ENCODE data around the gene CFAP57.

CFAP57 gene

DNA sequence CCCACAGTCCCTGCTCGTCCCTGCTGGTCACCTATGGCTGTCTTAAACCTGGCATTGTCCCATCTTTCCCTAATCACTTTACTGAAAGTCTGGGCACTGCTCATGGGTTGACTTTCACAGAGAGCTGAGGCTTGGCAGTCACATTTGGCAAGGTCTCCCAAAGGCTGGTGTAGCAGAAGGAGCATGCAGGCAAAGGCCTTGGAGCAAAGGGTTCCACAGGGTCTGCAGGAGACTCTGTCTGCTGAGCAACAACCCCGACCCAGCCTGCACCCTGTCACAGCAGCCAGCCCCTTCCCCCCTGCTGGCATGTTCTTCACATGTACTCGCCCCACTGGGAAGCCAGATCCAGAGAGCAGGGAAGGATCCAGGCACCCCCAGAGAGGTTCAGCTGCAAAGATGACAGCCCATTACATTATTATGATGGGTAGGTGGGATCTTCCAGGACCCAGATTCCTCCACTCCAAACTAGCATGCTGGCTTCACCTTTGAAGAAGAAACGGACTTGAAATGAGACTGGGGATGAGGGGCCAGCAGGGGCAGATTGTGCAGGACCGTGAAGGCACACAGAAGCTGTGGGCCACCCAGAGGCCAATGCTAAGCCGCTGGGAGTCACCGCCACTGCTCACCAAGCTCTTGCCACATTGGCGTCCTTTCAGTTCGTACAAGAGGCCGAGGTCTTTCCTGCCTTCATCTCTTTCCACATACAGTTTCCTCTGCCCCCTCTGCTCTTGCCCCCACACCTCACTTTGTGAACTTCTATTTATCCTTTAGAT lies 83.5 kb downstream of the CFAP57 start:
- no peak for DNase-seq (ENCODE audit: low read depth)

GRCh38 chr1:43256675-43257570 lies 84.8 kb downstream of the CFAP57 start:
- DNase-seq (ENCODE audit: low read depth): no peak

GRCh38 chr1:43258370-43258769 lies 86.2 kb downstream of the CFAP57 start:
- DNase-seq (ENCODE audit: low read depth): no peak

- DNase-seq (ENCODE audit: low read depth): no peak
These were observed 93.3 kb downstream of the CFAP57 start for GRCh38 chr1:43265431-43265830.

DNA sequence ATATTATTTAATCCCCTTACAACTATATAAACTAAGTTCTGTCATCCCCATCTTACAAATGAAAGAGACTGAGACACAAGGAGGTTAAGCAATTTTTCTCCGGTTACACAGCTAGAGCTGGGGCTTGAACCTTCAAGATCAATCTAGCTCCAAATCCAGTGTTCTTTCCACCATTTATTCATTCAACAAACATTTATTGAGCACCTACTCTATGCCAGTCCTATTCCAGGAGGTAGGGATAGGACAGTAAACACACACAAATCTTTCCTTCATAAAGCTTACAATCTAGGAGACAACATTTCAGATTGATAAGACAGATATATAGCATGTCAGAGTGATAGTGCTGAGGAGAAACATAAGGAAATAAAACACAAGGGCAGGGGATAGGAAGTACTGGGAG lies 94.8 kb downstream of the CFAP57 start:
- no peak for DNase-seq (ENCODE audit: low read depth)

- no peak for DNase-seq (ENCODE audit: low read depth)
These were observed 95.2 kb downstream of the CFAP57 start for GRCh38 chr1:43267291-43267805.

DNA sequence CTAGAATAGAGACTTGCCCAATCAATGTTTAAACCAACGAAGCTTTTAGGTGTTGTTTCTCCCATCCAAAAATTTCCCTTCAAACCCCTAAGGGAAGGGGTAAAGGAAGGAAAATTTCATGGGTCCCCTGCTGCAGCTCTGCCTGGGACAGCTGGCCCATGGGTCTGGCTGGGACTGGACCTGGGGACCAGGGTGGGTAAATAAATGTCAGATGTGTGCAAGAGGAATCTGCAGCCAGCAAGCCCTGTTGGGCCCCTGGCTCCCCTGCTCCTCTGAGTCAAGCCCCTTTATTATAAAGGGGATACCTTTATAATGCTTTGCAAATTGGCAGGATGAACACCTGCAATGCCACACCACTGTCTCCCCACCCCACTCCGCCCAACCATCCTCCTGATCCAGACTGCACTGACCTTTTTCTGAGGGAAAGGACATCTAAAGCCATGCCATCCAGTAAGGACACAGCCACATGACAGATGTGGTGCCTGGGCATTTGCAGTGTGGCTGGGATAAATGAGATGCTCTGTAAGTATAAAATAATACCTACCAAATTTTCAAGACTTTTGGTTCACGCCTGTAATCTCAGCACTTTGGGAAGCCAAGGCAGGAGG lies 95.8 kb downstream of the CFAP57 start:
- no peak for DNase-seq (ENCODE audit: low read depth)

- no peak for DNase-seq (ENCODE audit: low read depth)
These were observed 97.7 kb downstream of the CFAP57 start, which contains the start of gene TMEM125 for GRCh38 chr1:43269627-43270375. Gene TMEM125 (plus strand): TSS chr1:43269983. CDS start chr1:43272723, 2,740 bp downstream.

- no peak for DNase-seq (ENCODE audit: low read depth)
These were observed 98.4 kb downstream of the CFAP57 start for GRCh38 chr1:43270421-43271095.

GRCh38 chr1:43271186-43272118 lies 99.3 kb downstream of the CFAP57 start:
- DNase-seq (ENCODE audit: low read depth): no peak

- no peak for DNase-seq (ENCODE audit: low read depth)
These were observed 100.0 kb downstream of the CFAP57 start for GRCh38 chr1:43272161-43272560.

GRCh38 chr1:43272576-43273571 lies 100.7 kb downstream of the CFAP57 start:
- DNase-seq (ENCODE audit: low read depth): no peak

GRCh38 chr1:43273708-43274107 lies 101.6 kb downstream of the CFAP57 start:
- no peak for DNase-seq (ENCODE audit: low read depth)

- DNase-seq (ENCODE audit: low read depth): no peak
These were observed 102.1 kb downstream of the CFAP57 start for GRCh38 chr1:43274125-43274803.

- no peak for DNase-seq (ENCODE audit: low read depth)
These were observed 102.7 kb downstream of the CFAP57 start for GRCh38 chr1:43274804-43275180.

DNA sequence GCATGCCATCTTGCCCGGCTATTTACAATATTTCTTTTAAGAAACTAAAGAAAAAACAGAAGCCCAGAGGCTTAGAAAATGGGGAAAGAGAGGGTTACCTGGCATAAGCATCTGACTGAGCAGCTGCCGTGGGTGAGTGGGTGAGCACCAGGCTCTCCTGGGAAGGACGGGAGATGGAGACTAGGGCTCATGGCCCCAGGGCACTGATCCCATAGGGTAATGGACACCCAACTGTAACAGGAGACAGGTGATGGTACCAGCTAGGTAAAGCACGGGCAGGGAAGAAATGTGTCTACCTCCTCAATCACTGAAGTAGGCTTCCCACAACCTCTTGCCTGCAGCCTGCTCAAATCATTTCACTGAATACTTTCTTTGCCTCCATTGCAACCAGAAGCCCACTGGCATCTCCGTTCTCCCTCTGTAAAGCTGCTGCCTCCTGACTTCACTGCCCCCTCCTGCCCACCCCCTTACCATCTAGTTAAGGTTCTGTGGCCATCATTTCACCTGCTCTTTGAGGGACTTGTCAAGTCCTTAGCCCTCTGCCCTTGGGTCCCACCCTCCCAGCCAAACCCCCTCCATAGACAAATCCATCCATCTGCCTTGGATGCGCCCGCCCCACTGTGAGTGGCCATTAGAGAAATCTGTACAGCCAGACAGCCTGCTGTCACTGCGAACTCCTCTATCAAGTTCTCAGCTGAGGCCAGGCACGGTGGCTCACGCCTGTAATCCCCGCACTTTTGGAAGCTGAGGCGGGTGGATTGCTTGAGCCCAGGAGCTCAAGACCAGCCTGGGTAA lies 103.9 kb downstream of the CFAP57 start:
- DNase-seq (ENCODE audit: low read depth): no peak

DNA sequence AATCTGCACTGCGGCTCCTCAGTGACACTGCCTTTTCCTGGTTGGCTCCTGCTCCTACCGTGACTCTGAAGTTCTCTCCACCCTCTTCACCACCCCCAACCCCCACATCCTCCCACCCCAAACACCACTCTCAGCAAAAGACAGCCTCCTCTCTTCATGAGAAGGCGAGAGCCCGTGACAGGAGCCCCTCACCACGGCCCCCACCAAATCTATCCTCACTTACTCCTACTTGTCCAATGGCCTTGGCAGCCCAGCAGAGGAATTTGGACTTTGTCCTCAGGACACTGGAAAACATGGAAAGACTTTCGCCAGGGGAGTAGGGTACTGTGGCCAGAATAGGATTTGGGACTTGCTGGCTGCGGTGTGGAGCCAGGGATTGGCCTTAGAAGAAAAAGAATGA lies 104.5 kb downstream of the CFAP57 start:
- DNase-seq (ENCODE audit: low read depth): no peak

Measured in stimulated activated CD8-positive, alpha-beta memory T cell treated with anti-CD3 and anti-CD28 coated beads, Interleukin-12 subunit alpha, Interleukin-12 subunit beta, amount 100 ng/mL, for 4 hours (primary cell).